Glomerular endothelial cell (primary cell): Measurements from ENCODE around the gene HEYL. TPM values are rescaled to one million over a fixed set of nuclear protein-coding genes. Genes with fewer than 3 reads are reported as not detected.

Source experiments
- DNase-seq: peaks from one replicate; pipeline ENCODE4 v3.0.0-alpha.2; 2011; ENCODE audit warnings: low read depth, low spot score; ENCODE audit errors: extremely low read depth
- total RNA-seq: library from RNA; depleted of rRNA; stranded (reverse); fragments of >200 nt; gene quantifications from 2 replicates; pipeline ENCODE4 v1.2.3, GENCODE V29; 2015

The HEYL gene
- total RNA-seq, 1 donor from 2014 or later = 0.82 TPM

DNA sequence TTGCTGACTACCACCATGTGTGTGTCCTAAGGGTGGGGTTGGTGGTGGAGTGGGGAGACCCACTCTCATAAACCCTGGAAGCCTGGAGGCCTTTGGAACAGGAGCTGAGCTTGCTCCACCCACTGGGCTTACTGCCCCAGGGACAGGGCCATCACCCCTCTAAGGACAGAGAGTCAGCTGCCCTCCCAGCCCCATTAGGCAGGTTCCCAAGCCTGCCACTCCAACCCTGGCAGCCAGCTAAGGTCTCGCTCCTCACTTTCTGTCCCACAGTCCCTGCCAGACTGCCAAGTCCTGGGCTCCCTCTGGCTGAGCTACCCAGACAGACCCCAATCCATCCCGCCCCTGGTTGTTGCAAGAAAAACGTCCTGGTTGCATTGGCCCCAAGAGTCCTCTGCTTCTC, 28.7 kb upstream of the HEYL start:
- no peak for DNase-seq

DNA sequence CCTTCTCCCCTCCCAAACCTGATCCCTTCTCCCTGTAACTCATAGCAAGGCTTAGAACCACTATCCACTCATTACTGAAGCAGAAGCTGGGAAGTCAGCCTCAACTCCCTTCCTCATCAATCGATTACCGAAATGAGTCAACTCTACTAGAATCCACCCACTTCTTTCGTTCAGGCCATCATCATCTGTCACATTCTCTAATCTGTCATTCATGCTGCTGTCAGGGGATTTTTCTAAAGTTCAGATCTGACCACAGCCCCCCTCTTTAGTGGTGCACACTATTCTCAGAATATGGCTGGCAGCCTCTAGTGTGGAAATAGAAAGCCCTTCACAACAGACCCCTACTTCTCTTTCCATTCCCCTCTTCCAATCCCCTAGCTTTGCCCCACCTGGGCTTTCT, 27.3 kb upstream of the HEYL start:
- DNase-seq = no peak

DNA sequence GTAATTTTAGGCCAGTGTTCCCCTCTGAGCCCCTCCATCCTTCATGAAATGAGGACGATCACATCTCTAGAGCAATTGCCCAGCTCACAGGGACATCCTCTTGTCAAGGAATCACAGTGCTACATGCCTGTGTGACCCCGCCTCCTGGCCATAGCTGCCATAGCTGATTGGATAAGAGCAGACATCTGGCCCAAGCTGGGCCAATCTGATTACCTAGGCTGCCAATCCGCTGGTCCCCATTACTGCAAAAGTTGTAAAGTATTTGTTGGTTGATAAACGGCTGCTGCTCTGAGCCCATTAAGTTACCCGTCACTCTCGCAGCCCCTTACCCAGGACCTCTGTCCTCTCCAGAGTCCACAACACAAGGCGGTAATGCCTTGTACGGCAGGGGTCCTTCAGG, 24.1 kb upstream of the HEYL start:
- DNase-seq = no peak

DNA sequence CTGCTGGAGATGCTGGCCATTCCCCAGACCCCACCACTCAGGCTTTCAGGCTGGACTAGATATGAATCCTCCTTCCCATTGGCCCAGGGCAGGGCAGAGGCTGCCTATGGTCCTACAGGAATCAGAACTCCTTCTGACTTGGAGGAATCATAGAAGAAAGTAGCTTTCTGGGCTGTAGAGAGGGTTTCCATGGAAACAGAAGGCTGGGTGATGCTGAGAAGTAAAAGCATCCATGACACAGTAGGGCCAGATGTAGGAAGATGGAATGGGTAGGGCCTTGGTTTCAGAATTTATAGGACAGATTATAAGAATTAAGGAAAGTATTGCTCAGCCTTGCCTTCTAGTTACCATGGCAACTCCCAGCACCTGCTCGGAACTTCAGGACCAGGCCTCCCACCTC, 23.4 kb upstream of the HEYL start:
- no peak for DNase-seq

DNA sequence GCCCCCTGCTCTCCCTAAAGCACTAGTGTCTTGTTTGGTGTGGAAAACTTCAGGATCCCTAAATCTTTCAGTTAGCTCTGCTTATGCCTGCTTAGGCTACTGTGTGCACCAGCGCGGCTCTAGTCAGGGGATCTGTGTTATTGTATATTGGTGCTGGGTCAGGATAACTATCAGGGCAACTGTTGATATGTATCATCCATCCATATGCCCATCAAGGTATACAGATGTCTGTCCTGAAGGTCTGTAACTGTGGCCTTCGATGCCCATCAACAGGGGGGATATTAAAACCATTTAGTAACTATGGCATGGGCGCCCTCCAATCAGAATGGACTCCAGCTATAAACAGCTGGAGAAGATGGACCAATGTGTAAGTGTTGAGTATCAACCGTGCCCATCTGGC, 20.1 kb upstream of the HEYL start:
- no peak for DNase-seq

DNA sequence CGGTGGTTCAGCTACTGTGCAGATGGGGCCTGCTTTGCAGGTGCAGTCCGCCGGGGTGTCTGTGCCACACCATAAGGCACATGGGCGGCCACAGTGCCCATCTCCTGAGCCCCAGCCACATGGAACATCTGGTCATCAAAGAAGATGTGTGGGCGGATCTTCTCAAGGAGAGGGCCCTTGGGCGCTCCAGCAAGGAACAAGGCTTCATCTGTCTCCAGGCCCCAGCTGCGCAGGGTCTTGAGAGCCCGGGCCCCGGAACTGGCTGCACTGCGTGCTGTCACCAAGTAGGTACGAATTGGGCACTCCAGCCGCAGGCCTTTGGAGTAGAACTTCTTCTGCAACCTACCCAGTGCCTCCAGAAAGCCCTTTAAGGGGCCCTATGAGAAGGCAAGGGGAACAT, 19.7 kb upstream of the HEYL start:
- DNase-seq = no peak

DNA sequence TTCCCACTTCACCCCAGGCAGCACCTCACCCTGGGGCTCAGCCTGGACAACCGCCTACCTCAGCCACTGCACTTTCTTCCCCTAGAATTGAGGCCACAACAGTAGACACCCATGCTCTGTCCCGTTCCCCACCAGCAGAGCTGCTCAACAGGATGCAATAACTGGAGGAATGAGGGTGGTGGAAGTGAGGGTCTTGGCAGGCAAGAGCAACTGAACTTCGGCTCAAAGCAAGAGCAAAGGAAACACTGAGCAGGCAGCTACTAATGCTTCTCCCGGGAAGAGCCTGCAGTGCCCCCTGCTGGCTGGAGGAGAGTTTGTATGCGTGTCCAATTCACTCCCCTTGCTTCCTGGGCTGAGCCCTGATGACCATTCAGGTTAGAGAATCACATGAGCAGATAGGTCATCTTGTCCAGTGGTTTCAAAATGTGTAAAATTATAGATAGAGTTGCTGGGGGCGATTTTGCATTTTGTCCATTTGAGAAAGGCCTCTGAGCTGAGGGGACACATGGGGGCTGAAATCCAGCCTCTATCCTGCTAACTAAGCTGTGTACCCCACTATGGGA, 18.6 kb upstream of the HEYL start:
- DNase-seq = peak; percentile 9

DNA sequence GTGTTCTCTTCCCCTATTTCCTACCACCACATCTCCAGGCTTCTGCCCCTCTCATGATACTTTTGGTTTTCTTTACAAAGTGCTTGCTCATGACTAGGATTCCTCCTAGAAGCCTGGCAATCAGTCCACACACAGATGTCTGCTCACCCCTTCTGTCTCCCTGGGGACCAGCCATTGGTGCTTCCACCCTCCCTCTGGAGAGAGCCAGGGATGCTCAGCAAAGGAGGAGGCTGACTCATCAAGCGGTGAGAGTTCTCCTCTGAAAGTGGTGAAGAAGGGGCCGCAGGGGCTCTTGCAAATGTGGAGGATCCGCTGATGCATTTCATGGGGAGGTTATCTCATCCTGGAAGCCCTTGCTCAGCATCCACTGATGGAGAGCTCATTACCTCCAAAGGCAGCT, 18.0 kb upstream of the HEYL start:
- no peak for DNase-seq

DNA sequence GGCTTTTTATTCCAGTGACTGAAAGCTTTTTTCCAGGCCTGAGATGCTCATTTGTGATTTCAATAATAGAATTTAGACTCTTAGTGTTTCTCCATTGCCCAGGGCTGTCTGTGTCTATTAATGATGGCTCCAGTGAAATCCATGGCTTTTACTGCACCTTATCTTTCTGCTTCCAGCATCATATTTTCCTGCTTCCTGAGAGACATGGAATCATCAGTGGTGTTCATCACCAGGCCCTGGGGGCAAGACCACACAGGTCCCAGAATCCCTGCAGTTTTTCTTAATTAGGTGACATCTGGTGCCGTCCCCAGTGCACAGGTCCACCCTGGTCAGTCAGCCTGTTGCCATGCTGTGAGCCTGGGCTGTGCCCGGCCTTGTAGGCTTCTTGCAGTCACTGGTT, 16.9 kb upstream of the HEYL start:
- DNase-seq = no peak

DNA sequence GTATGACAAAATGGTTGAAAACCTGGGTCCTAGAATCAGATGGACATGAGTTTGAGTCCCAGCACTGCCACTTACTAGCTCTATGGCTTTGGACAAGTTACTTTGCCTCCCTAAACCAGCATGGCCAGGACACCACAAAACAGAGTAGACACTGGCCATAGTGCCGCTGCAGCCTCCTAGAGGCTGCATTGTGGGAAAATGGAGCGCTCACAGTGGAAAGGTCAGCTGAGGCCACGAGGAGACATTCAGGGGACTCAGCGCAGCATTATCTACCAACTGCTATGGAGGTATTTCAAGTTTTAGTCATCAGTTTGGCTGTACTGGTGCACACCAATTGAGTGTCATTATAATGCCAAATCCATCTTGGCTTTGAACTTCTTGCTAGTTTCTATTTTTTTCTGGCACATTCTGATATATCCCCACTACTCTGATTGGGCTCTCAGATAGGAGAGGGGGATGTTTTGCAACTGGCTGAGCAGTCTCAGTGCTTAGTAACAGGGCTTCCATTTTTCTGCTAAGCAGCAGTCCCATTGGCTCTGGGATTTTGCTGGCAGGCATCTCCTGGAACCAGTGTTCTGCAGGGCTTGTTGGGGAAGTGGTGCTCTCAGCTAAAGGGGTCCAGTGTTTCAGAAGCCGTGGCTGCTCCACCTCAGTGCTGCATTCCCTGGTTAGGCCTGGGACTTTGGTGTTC, 16.3 kb upstream of the HEYL start:
- DNase-seq = no peak

DNA sequence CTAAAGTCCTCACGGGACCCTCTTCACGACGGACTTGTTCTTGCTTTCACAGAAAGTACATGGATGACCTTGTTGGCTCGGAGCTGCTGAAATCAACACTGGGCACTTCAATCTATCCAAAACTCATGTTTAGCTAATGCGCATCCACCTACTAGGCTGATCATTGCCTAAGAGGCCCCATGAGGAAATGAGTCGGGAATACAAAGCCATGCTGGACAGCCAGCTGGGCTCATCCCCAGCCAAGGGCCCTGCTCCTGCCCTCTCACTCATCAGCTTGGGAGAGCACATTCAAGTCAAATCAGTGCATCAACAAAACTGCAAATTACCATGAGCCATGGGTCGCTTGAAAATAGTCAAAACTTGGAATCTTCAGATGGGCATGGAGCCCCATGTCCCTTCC, 14.8 kb upstream of the HEYL start:
- DNase-seq = no peak

DNA sequence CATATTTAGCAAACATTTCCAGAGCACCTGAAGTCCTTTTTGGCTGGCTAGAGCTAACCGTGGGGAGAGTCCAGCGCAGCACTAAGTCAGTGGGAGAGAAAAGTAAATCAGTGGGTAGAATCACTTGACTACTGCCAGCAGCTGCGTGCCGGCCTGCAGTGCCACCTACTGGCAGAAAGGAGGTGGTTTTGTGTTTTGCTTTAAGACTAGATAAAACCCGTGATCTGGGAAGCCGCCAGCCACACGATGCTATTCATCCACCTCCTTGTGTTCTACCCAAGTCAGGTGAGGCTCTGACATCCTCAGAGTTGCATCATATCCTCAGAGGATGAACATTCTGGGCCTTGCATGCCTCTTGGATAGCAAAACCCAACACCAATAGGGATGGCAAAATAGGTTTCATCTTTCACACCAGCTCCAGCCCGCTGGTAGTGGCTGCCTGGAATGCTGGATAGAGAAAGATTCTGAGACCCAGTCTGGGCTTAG, 14.1 kb upstream of the HEYL start:
- DNase-seq = peak; percentile 25

DNA sequence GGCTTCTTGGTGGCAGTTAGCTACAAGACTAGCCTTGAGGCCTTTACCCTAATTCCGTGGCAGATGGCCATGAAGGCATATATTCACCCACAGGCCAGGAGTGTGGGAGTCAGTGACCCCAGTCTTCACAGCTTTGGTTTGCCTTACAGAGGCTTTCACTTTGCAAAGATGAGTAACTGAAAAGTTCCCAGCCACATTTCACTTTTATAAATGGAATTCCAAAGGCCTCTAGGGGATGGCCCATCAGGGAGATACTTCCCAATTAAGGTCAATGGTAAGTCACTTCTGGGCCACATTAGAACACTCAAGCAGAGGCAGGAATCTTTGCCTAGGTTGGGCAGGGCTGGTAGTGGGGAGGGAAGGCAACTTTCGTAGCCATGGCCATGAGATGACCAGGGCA, 13.1 kb upstream of the HEYL start:
- no peak for DNase-seq

DNA sequence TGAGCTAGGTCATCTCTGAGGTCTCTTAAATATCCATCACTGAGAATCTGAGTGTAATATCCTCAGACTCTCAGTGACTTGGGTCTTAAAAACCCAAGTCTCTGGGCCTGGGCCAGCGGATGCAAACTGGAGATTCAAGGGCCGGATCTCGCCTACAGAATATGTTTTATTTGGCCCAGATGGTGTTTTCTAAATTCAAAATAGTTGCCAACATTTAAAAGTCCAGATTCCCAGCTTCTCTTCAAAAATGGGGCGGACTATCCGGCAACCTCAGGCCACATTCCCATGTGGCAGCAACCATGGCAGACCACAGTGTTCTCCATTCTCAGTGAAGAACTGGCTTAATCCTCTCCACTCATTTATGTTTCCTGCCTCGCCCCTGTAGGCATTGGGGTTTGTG, 12.7 kb upstream of the HEYL start:
- DNase-seq = no peak

DNA sequence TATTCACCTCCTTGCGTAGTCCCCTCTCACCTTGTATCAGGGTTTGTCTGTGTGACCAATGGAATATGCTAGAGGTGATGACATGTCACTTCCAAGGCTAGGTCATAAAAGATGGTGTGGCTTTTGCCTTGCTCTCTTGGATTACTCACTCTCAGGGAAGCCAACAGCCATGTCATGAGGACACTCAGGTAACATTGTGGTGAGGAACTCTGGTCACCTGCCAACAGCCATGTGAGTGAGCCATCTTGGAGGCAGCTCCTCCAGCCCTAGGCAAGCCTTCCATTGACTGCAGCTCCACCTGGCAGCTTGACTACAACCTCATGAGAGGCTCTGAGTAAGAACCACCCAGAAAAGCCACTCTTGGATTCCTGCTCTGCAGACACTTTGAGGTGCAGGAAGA, 11.0 kb upstream of the HEYL start:
- DNase-seq = no peak

DNA sequence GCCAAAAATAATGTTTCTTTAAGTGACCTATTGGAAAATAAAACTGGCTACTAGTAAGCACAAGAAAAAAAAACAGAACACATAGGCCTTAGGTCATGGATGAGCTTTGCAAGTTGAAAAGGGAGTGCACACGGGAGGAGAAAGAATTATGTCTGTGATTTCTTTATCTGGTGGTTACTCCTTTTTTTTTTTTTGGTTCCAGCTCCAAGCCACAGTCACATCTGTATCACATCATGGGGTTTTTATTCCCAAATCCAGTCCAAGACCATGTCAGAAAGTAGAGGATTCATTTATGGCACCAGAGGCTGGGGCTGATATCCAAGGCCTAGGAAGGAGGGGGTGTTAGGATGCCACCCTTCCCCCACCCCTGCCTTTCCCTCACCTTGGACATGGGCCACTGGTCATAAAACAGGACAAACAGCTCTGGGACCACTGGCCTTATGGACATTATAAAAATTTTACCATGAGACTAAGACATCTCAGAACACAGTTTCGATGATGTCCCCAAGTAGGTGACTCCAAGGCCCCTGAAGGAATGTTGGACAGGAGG, 10.3 kb upstream of the HEYL start:
- no peak for DNase-seq

DNA sequence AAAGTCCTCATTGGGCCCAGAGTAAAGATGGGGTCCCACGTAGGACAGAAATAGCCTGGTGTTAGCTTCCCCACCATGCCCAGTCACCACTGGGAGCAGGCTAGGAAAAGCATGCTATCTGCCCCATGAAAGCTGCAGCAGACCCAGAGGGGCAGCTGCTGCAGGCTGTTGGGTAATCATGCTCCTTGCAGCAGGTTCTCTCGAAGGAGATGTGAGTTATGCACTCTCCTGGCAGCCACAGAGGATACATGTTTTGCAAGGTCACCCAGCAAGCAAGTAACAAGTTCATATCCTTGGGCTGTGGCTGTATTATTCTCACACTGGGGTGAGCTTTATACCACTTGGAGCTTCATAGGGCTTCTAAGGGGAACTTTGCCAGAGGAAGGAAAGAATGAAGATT, 9.1 kb upstream of the HEYL start:
- DNase-seq = no peak

DNA sequence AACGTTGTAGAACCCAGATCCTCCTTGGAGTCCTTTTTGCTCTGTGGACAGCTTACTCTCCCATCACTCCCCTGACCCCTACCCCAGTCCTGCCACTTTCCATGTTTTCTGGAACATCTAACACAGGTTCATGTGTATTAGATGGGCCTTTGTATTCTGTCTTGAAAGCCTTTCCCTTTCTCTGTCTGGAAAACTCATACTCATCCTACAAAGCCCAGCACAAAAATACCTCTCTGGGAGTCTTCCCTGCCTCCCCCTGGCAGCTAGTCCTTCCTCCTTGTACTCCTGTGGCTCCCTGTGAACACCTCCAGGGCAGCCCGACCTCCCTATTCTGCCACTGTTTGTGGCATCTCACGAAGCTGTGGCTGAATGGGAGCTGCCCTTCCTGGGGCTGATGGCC, 7.8 kb upstream of the HEYL start:
- no peak for DNase-seq

DNA sequence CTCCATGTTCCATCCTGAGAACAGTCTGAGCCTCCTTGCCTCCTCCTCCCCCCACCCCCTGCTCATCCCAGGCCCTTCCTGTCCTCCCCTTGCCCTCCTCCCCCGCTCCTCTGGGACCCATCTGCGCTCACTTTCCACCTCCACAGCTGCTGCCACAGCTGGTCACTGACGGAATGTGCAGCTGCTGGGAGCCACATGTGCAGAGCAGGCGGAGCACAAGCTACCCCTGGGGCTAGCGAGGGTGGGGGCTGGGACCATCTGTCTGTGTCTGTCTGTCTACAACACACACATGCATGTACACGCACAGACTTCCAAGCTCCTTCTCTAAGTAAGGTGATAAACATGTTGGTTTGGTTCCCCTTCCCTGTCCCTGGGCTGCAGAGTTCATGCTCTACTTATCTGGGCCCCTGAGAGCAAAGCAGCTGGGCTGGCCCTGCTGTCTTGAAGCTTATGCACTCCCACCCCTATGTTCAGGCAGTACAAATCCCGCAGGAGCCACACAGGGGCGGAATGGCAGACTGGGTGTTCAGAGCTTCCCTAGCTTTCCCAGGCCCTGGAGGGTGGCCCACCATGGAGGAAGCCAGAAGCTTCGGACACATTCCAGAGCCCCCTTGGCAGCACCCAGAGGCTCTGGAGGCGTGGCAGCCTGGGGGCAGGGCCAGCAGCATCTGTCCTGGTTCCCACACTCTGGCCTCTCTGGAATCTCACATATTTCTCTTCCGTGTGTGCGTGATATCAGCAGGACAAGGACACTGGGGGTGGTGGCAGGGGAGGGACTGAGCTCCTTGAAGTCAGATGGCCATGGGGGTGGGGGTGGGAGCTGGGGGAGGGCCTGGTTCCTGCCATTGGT, 7.0 kb upstream of the HEYL start:
- no peak for DNase-seq

DNA sequence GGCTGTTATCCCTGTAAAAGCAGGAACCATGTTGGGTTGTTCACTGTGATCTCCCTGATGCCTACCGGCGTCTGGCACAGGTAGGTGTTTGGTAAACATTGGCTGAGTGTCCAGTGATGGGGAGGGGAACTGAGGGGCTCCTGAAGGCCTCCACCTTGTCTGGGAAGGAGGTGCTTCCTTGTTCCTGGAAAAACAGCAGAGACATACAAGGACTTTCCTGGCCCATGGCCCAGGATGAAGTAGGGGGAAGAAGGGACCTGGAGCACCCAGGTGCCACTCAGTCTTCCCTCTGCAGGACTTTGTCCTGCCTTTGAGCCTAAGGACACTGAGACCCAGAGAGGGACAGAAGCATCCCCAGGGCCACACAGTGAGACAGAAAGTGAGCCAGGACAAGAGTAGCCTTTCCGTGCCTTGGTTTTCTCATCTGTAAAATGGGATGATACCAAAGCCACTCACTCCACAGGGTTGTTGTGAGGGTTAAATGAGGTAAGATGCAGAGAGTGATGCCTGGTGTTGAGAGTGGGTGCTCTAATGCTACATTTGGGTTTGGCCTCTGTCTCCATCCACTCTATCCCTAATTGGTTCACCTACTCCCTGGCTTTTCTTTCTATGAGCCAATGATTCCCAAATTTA, 6.1 kb upstream of the HEYL start:
- no peak for DNase-seq

DNA sequence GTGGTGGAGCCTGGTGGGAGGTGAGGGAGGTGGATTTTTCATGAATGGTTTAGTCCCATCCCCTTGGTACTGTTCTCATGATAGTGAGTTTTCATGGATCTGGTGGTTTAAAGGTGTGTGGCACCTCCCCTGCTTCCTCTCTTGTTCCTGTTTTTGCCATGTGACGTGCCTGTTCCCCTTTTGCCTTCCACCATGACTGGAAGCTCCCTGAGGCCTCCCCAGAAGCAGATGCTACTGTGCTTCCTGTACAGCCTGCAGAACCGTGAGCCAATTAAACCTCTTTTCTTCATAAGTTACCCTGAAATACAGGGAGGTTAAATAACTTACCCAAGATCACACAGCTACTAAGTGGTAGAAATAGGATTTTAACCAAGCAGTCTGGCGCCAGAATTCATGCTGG, 4.3 kb upstream of the HEYL start:
- no peak for DNase-seq
